Skeletal muscle satellite cell (primary cell): ENCODE measurements around the gene RIMBP2.

ENCODE experiments used
- H3K27me3 ChIP-seq: 2 replicates; pipeline ENCODE4 v1.7.0; 2013; ENCODE audit warnings: low read length; ENCODE audit not compliant: control insufficient read depth, insufficient read depth
- H3K36me3 ChIP-seq: 2 replicates; pipeline ENCODE4 v1.7.0; 2013; ENCODE audit warnings: mild to moderate bottlenecking, control low read depth, low read length; ENCODE audit not compliant: insufficient read depth
- H3K4me1 ChIP-seq: 2 replicates; pipeline ENCODE4 v1.7.0; 2013; ENCODE audit warnings: low read length; ENCODE audit not compliant: control insufficient read depth, insufficient read depth
- H3K4me2 ChIP-seq: 2 replicates; pipeline ENCODE4 v1.7.0; 2013; ENCODE audit warnings: mild to moderate bottlenecking, low read length
- H3K4me3 ChIP-seq: 2 replicates; pipeline ENCODE4 v1.7.0; 2013; ENCODE audit warnings: low read length
- H3K9ac ChIP-seq: 2 replicates; pipeline ENCODE4 v1.7.0; 2013; ENCODE audit warnings: mild to moderate bottlenecking, low read depth, low read length, moderate library complexity
- H3K9me3 ChIP-seq: replicated peaks from 2 replicates; pipeline ENCODE4 v1.7.0; 2013; ENCODE audit warnings: mild to moderate bottlenecking, control low read depth, low read length

RIMBP2 gene

GRCh38 chr12:130521375-130522124 is 194.5 kb downstream of the RIMBP2 start:
- Histone ChIP-seq H3K4me2 (no peak overlapping the region), H3K9me3 (peaks cover 22% of the 10 kb centered on the region)

GRCh38 chr12:130520784-130521183 is 195.3 kb downstream of the RIMBP2 start:
- no peaks in the 10 kb centered on the region for H3K4me1 ChIP-seq
- H3K9ac ChIP-seq = no peak overlapping the region
- no peak overlapping the region for H3K4me3 ChIP-seq
- H3K4me2 ChIP-seq = no peak overlapping the region
- H3K36me3 ChIP-seq = no peaks in the 10 kb centered on the region
- H3K9me3 ChIP-seq = peaks cover 25% of the 10 kb centered on the region
- H3K27me3 ChIP-seq = no peaks in the 10 kb centered on the region

More at GRCh38 chr12:130521375-130522124, 194.5 kb downstream of the RIMBP2 start:
- Histone ChIP-seq H3K9ac (no peak overlapping the region), H3K27me3 (no peaks in the 10 kb centered on the region), H3K4me3 (no peak overlapping the region), H3K4me1 (no peaks in the 10 kb centered on the region), H3K36me3 (no peaks in the 10 kb centered on the region)

- Histone ChIP-seq H3K9ac (no peak overlapping the region), H3K4me2 (no peak overlapping the region), H3K36me3 (no peaks in the 10 kb centered on the region), H3K9me3 (peaks cover 28% of the 10 kb centered on the region), H3K4me3 (no peak overlapping the region), H3K27me3 (no peaks in the 10 kb centered on the region), H3K4me1 (no peaks in the 10 kb centered on the region)
Observed at GRCh38 chr12:130517588-130517987, 198.5 kb downstream of the RIMBP2 start.

- no peaks in the 10 kb centered on the region for H3K4me1 ChIP-seq
- H3K4me3 ChIP-seq = no peak overlapping the region
- no peaks in the 10 kb centered on the region for H3K36me3 ChIP-seq
- no peaks in the 10 kb centered on the region for H3K27me3 ChIP-seq
- H3K9ac ChIP-seq = no peak overlapping the region
- H3K4me2 ChIP-seq = no peak overlapping the region
- H3K9me3 ChIP-seq = peaks cover 41% of the 10 kb centered on the region
Observed at GRCh38 chr12:130514149-130514551, 201.9 kb downstream of the RIMBP2 start.

- no peaks in the 10 kb centered on the region for H3K27me3 ChIP-seq
- no peak overlapping the region for H3K9ac ChIP-seq
- H3K4me3 ChIP-seq = no peak overlapping the region
- no peaks in the 10 kb centered on the region for H3K36me3 ChIP-seq
- H3K9me3 ChIP-seq = peaks cover 39% of the 10 kb centered on the region
- H3K4me1 ChIP-seq = no peaks in the 10 kb centered on the region
- no peak overlapping the region for H3K4me2 ChIP-seq
Observed at GRCh38 chr12:130513556-130513955, 202.5 kb downstream of the RIMBP2 start.

GRCh38 chr12:130511285-130511684 is 204.8 kb downstream of the RIMBP2 start:
- H3K9me3 ChIP-seq = peaks cover 41% of the 10 kb centered on the region
- no peaks in the 10 kb centered on the region for H3K27me3 ChIP-seq
- H3K4me2 ChIP-seq = no peak overlapping the region
- no peak overlapping the region for H3K4me3 ChIP-seq
- no peaks in the 10 kb centered on the region for H3K4me1 ChIP-seq
- no peak overlapping the region for H3K9ac ChIP-seq
- no peaks in the 10 kb centered on the region for H3K36me3 ChIP-seq

- H3K4me2 ChIP-seq = no peak overlapping the region
- H3K9me3 ChIP-seq = peaks cover 37% of the 10 kb centered on the region
- H3K36me3 ChIP-seq = no peaks in the 10 kb centered on the region
- H3K27me3 ChIP-seq = no peaks in the 10 kb centered on the region
- no peak overlapping the region for H3K9ac ChIP-seq
- no peak overlapping the region for H3K4me3 ChIP-seq
- no peaks in the 10 kb centered on the region for H3K4me1 ChIP-seq
Observed at GRCh38 chr12:130509454-130509853, 206.6 kb downstream of the RIMBP2 start.

GRCh38 chr12:130508847-130509246 is 207.3 kb downstream of the RIMBP2 start:
- no peaks in the 10 kb centered on the region for H3K4me1 ChIP-seq
- no peak overlapping the region for H3K9ac ChIP-seq
- H3K9me3 ChIP-seq = peaks cover 34% of the 10 kb centered on the region
- no peak overlapping the region for H3K4me3 ChIP-seq
- no peaks in the 10 kb centered on the region for H3K36me3 ChIP-seq
- no peaks in the 10 kb centered on the region for H3K27me3 ChIP-seq
- H3K4me2 ChIP-seq = no peak overlapping the region

- Histone ChIP-seq H3K27me3 (no peaks in the 10 kb centered on the region), H3K4me2 (no peak overlapping the region), H3K36me3 (no peaks in the 10 kb centered on the region), H3K9ac (no peak overlapping the region), H3K4me3 (no peak overlapping the region), H3K9me3 (peaks cover 33% of the 10 kb centered on the region), H3K4me1 (no peaks in the 10 kb centered on the region)
Observed at GRCh38 chr12:130508318-130508717, 207.8 kb downstream of the RIMBP2 start.

GRCh38 chr12:130506844-130507243 is 209.3 kb downstream of the RIMBP2 start:
- Histone ChIP-seq H3K4me2 (no peak overlapping the region), H3K36me3 (no peaks in the 10 kb centered on the region), H3K4me1 (no peaks in the 10 kb centered on the region), H3K4me3 (no peak overlapping the region), H3K9ac (no peak overlapping the region), H3K27me3 (no peaks in the 10 kb centered on the region), H3K9me3 (peaks cover 40% of the 10 kb centered on the region)

GRCh38 chr12:130504840-130505175 is 211.3 kb downstream of the RIMBP2 start:
- H3K9me3 ChIP-seq = peaks cover 35% of the 10 kb centered on the region
- H3K9ac ChIP-seq = no peak overlapping the region
- H3K27me3 ChIP-seq = no peaks in the 10 kb centered on the region
- H3K4me1 ChIP-seq = no peaks in the 10 kb centered on the region
- no peak overlapping the region for H3K4me2 ChIP-seq
- no peaks in the 10 kb centered on the region for H3K36me3 ChIP-seq
- H3K4me3 ChIP-seq = no peak overlapping the region

GRCh38 chr12:130504110-130504839 is 211.8 kb downstream of the RIMBP2 start:
- Histone ChIP-seq H3K9me3 (peaks cover 29% of the 10 kb centered on the region), H3K4me3 (no peak overlapping the region), H3K4me1 (no peaks in the 10 kb centered on the region), H3K27me3 (no peaks in the 10 kb centered on the region), H3K4me2 (no peak overlapping the region), H3K36me3 (no peaks in the 10 kb centered on the region), H3K9ac (no peak overlapping the region)
